Motor neuron (in vitro differentiated cells): ENCODE results near the gene PFKFB4. TPM values are rescaled to one million over a fixed set of nuclear protein-coding genes. Genes with fewer than 3 reads are reported as not detected.
"Not testable (repeated sequence)": the region's sequence is repeated elsewhere in the genome, so short reads cannot be mapped to it uniquely, and the experiment has no call there.

Experiments
- ATAC-seq, 8 experiments: fragments of 200-7000 bp; cut with Tn5 transposase; replicated peaks in 6 of 8; 2 replicates each; pipeline ENCODE4 v1.8.0; 2021; ENCODE audit warnings: mild to moderate bottlenecking in 8 of 8, moderate library complexity in 8 of 8
- H3K27ac ChIP-seq, 2 donors: fragments of 250-450 bp; sonication (Bioruptor Pico); 2 replicates each; pipeline ENCODE4 v1.9.0; 2021; ENCODE audit warnings: antibody characterized with exemption in 2 of 2, mild to moderate bottlenecking in 2 of 2, moderate library complexity in 1 of 2
- H3K4me1 ChIP-seq, 2 donors: fragments of 250-450 bp; sonication (Bioruptor Pico); replicated peaks in 1 of 2; 2 replicates each; pipeline ENCODE4 v1.6.1; 2021; ENCODE audit warnings: antibody characterized with exemption in 2 of 2, mild to moderate bottlenecking in 2 of 2, moderate library complexity in 1 of 2
- H3K4me3 ChIP-seq, 5 donors: fragments of 250-450 bp; sonication (Bioruptor Pico); 2 replicates each; pipeline ENCODE4 v1.9.0; 2021; ENCODE audit warnings: antibody characterized with exemption in 5 of 5, mild to moderate bottlenecking in 5 of 5, moderate library complexity in 4 of 5
- WGBS, 10 experiments: fragments of 450-650 bp; shearing (Covaris generic); methylation state at CpG; one replicate each; pipeline ENCODE4 v1.0.0; 2022; 5-methylcytosine and 5-hydroxymethylcytosine counted together
- in situ Hi-C, 9 experiments: fragments of 400-800 bp; cut with MboI; loops; one replicate each; pipeline ENCODE4 v1.15.0; 2021; ENCODE audit warnings: low sequenced_read_pairs in 9 of 9, low pct_unique_long_range_greater_than_20kb in 2 of 9; ENCODE audit not compliant: unreplicated experiment in 9 of 9
- total RNA-seq, 8 experiments: library from RNA; unstranded; fragments of 300-600 nt; gene quantifications; 2 replicates each; pipeline versions ENCODE4 v1.2.3 to v1.2.4, GENCODE V29; 2022

Gene PFKFB4
- total RNA-seq, 8 experiments from 2014 or later = 3.1 to 36.0 (median 10.4) TPM

GRCh38 chr3:48480891-48481290 is 75.7 kb downstream of the PFKFB4 start:
- H3K4me1 ChIP-seq, in situ Hi-C loops, ATAC-seq, H3K27ac ChIP-seq, H3K4me3 ChIP-seq: not testable (repeated sequence)
- 80 to 100% (median 93%) methylated on average over 1 to 10 of the region's 11 CpGs for WGBS, 10 experiments

- 50 to 100% (median 82%) methylated on average over 2 to 4 of the region's 19 CpGs; no CpG with 5 or more reads in 5 of the 10 experiments for WGBS, 10 experiments
- peaks cover 0 to 4% of the 10 kb centered on the region in 2 donors for H3K4me1 ChIP-seq
Observed at GRCh38 chr3:48478626-48479555, 77.7 kb downstream of the PFKFB4 start.

GRCh38 chr3:48477959-48478520 is 78.6 kb downstream of the PFKFB4 start:
- no peak for ATAC-seq
- in situ Hi-C loops = no loop called here

More at GRCh38 chr3:48478626-48479555, 77.7 kb downstream of the PFKFB4 start:
- Histone ChIP-seq H3K4me3 (no peak overlapping the region), H3K27ac (no peak overlapping the region)
- in situ Hi-C loops = no loop called here
- ATAC-seq = no peak

GRCh38 chr3:48476426-48477053 is 80.1 kb downstream of the PFKFB4 start:
- ATAC-seq = no peak
- in situ Hi-C loops = no loop called here
- Histone ChIP-seq H3K4me3 (no peak overlapping the region), H3K27ac (no peak overlapping the region), H3K4me1 (peaks cover 15 to 18% of the 10 kb centered on the region in 2 donors)
- WGBS, 10 experiments = 83 to 96% (median 89%) methylated on average over 2 to 6 of the region's 9 CpGs; no CpG with 5 or more reads in 6 of the 10 experiments

More at GRCh38 chr3:48477959-48478520, 78.6 kb downstream of the PFKFB4 start:
- H3K4me1 ChIP-seq = peaks cover 5 to 10% of the 10 kb centered on the region in 2 donors
- no peak overlapping the region for H3K4me3 ChIP-seq
- 80 to 93% (median 93%) methylated on average over 1 to 5 of the region's 9 CpGs; no CpG with 5 or more reads in 7 of the 10 experiments for WGBS, 10 experiments
- no peak overlapping the region for H3K27ac ChIP-seq

- ATAC-seq = no peak
- WGBS, 10 experiments = 14 to 100% (median 27%) methylated on average over 1 to 8 of the region's 11 CpGs; no CpG with 5 or more reads in 4 of the 10 experiments
- Histone ChIP-seq H3K27ac (no peak overlapping the region), H3K4me3 (no peak overlapping the region), H3K4me1 (peaks cover 15 to 28% of the 10 kb centered on the region in 2 donors)
- in situ Hi-C loops = no loop called here
Observed at GRCh38 chr3:48475188-48475587, 81.4 kb downstream of the PFKFB4 start.

- in situ Hi-C loops = no loop called here
- peak in 2 of 8 experiments; percentile 2 to 3 for ATAC-seq
- H3K4me1 ChIP-seq = peaks cover 15 to 28% of the 10 kb centered on the region in 2 donors
- 20 to 100% (median 67%) methylated on average over 1 to 2 of the region's 4 CpGs; no CpG with 5 or more reads in 3 of the 10 experiments for WGBS, 10 experiments
- H3K4me3 ChIP-seq = no peak overlapping the region
- no peak overlapping the region for H3K27ac ChIP-seq
Observed at GRCh38 chr3:48474619-48475018, 82.0 kb downstream of the PFKFB4 start.

- H3K4me3 ChIP-seq, ATAC-seq, H3K27ac ChIP-seq, in situ Hi-C loops: not testable (repeated sequence)
- WGBS, 10 experiments = 56 to 100% (median 84%) methylated on average over 1 to 4 of the region's 4 CpGs; no CpG with 5 or more reads in 1 of the 10 experiments
- H3K4me1 ChIP-seq = peaks cover 15 to 28% of the 10 kb centered on the region in 2 donors
Observed at GRCh38 chr3:48474031-48474430, 82.6 kb downstream of the PFKFB4 start.

GRCh38 chr3:48473617-48473952 is 83.0 kb downstream of the PFKFB4 start:
- H3K4me3 ChIP-seq = peak overlapping the region in 3 of 5 donors; percentile 57 to 70 (median 65)
- peaks cover 15 to 28% of the 10 kb centered on the region in 2 donors for H3K4me1 ChIP-seq
- ATAC-seq = no peak
- WGBS, 10 experiments = 20 to 100% (median 80%) methylated on average over 1 to 4 of the region's 5 CpGs; no CpG with 5 or more reads in 1 of the 10 experiments
- peak overlapping the region; percentile 86 to 91 for H3K27ac ChIP-seq
- in situ Hi-C loops = no loop called here

GRCh38 chr3:48472923-48473616 is 83.5 kb downstream of the PFKFB4 start:
- H3K4me1 ChIP-seq = peaks cover 15 to 28% of the 10 kb centered on the region in 2 donors
- 0 to 10% (median 0%) methylated on average over 2 to 7 of the region's 17 CpGs; no CpG with 5 or more reads in 4 of the 10 experiments for WGBS, 10 experiments
- ATAC-seq = peak; percentile 76 to 95 (median 94)
- H3K27ac ChIP-seq = peak overlapping the region; percentile 86 to 91
- in situ Hi-C loops = no loop called here
- H3K4me3 ChIP-seq = peak overlapping the region; percentile 37 to 70 (median 57)

GRCh38 chr3:48472673-48472922 is 84.0 kb downstream of the PFKFB4 start:
- H3K27ac ChIP-seq = peak overlapping the region; percentile 86 to 91
- in situ Hi-C loops = no loop called here
- 0 to 8% (median 0%) methylated on average over 1 to 3 of the region's 5 CpGs; no CpG with 5 or more reads in 7 of the 10 experiments for WGBS, 10 experiments
- peaks cover 18 to 32% of the 10 kb centered on the region in 2 donors for H3K4me1 ChIP-seq
- peak; percentile 28 to 68 (median 40) for ATAC-seq
- H3K4me3 ChIP-seq = peak overlapping the region; percentile 37 to 70 (median 57)

GRCh38 chr3:48470286-48470685 is 86.3 kb downstream of the PFKFB4 start:
- Histone ChIP-seq H3K4me1 (peaks cover 38 to 51% of the 10 kb centered on the region in 2 donors), H3K4me3 (no peak overlapping the region), H3K27ac (no peak overlapping the region)
- 60% methylated on average over 1 of the region's 1 CpG; no CpG with 5 or more reads in 9 of the 10 experiments for WGBS, 10 experiments
- in situ Hi-C loops = no loop called here
- no peak for ATAC-seq

GRCh38 chr3:48469046-48469915 is 87.3 kb downstream of the PFKFB4 start:
- WGBS, 10 experiments = 81 to 100% (median 96%) methylated on average over 3 to 6 of the region's 29 CpGs; no CpG with 5 or more reads in 5 of the 10 experiments
- peaks cover 42 to 54% of the 10 kb centered on the region in 2 donors for H3K4me1 ChIP-seq

More at GRCh38 chr3:48469046-48469915, 87.3 kb downstream of the PFKFB4 start:
- no peak overlapping the region for H3K27ac ChIP-seq
- no peak overlapping the region for H3K4me3 ChIP-seq
- in situ Hi-C loops = loop anchor here in 1 of 9 experiments (10.0 kb wide), 1 partner anchor 76 kb away; no protein-coding TSS in a partner anchor
- ATAC-seq = no peak
